GM23338 (cell line): ENCODE measurements around the gene STARD3.

Experiments
- CREB1 ChIP-seq: fragments of 250-450 bp; sonication (Bioruptor Pico); IDR thresholded peaks from 2 replicates; pipeline ENCODE4 v1.5.0; 2020; ENCODE audit warnings: low read depth, mild to moderate bottlenecking, moderate library complexity
- EZH2 ChIP-seq: fragments of 200-600 bp; sonication (generic); IDR thresholded peaks from one replicate; pipeline ENCODE4 v1.8.0; 2017; ENCODE audit warnings: antibody characterized with exemption, mild to moderate bottlenecking, low read depth; ENCODE audit not compliant: unreplicated experiment
- EZH2phosphoT487 ChIP-seq: fragments of 200-600 bp; sonication (generic); IDR thresholded peaks from one replicate; pipeline ENCODE4 v1.8.1; 2018; ENCODE audit warnings: antibody characterized with exemption; ENCODE audit not compliant: unreplicated experiment
- JUNB ChIP-seq: IDR thresholded peaks from one replicate; pipeline ENCODE4 v1.6.1; 2016; ENCODE audit warnings: antibody characterized with exemption; ENCODE audit not compliant: unreplicated experiment
- POLR2AphosphoS5 ChIP-seq: IDR thresholded peaks from 2 replicates; pipeline ENCODE4 v1.6.1; 2016; ENCODE audit warnings: antibody characterized with exemption, low read depth
- STAT1 ChIP-seq: IDR thresholded peaks from one replicate; pipeline ENCODE4 v1.6.1; 2016; ENCODE audit warnings: antibody characterized with exemption; ENCODE audit not compliant: unreplicated experiment
- ZNF114 ChIP-seq: fragments of 250-450 bp; sonication (Bioruptor Pico); IDR thresholded peaks from 2 replicates; pipeline ENCODE4 v1.5.0; 2020; ENCODE audit warnings: mild to moderate bottlenecking, moderate library complexity
- ZNF331 ChIP-seq: fragments of 250-450 bp; sonication (Bioruptor Pico); IDR thresholded peaks from 2 replicates; pipeline ENCODE4 v1.5.0; 2020; ENCODE audit warnings: low read depth, mild to moderate bottlenecking, moderate library complexity
- TF ChIP-seq, protein P1 (sequence below), 2 experiments: fragments of 200-600 bp in 1 of 2; sonication (generic) in 1 of 2; conservative IDR thresholded peaks; 2 replicates each; pipeline versions ENCODE4 v1.5.1 to v1.6.1; 2016 to 2017; ENCODE audit warnings: antibody characterized with exemption in 2 of 2, low read depth in 2 of 2, mild to moderate bottlenecking in 2 of 2, moderate library complexity in 1 of 2
- TF ChIP-seq, protein P2 (sequence below): IDR thresholded peaks from one replicate; pipeline ENCODE4 v1.6.1; 2018; ENCODE audit warnings: antibody characterized with exemption; ENCODE audit not compliant: unreplicated experiment
- TF ChIP-seq, protein P3 (sequence below): fragments of 250-450 bp; sonication (Bioruptor Pico); IDR thresholded peaks from 2 replicates; pipeline ENCODE4 v1.5.0; 2020; ENCODE audit warnings: mild to moderate bottlenecking, moderate library complexity
- TF ChIP-seq, protein P4 (sequence below): IDR thresholded peaks from 2 replicates; pipeline ENCODE4 v1.6.1; 2016; ENCODE audit warnings: antibody characterized with exemption

DNA sequence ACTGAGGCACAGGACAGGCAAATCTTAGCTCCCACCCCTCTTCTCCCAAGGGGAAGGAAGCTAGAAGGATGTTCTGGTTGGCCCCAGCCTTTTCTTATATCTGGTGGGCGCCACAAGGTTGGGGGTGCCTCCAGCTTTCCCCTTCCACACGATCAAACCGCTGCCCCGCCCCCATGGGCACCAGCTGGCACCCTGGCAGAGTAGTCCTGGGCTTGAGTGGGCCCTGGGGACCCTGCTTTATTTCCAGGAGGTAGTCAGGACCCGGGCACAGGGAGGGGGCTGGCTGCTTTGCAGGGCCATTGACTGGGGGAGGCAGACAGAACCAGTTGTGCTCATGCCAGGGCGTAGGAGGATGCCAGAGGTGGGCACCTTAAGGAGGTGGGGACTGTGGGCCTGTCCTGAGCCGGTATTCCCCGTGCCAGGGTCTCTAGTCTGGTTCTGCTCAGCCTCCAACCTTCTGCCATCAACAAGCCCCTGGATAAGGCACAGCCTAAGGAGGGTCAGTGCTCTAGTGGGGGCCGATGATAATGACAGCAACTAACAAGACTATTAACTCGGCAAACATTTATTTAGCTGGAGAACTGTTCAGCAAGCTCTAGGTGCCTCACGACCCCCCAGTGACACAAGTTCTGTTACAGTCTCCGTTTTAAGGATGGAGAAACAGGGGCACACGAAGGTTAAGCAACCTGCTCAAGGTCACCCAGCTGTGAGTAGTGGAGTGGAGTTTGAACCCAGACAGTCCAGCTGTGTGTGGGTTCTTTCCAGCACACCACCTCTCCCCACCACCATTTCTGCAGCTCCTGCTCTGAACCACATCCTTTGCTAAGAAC lies 17.8 kb upstream of the STARD3 start:
- TF ChIP-seq, protein P1, sequence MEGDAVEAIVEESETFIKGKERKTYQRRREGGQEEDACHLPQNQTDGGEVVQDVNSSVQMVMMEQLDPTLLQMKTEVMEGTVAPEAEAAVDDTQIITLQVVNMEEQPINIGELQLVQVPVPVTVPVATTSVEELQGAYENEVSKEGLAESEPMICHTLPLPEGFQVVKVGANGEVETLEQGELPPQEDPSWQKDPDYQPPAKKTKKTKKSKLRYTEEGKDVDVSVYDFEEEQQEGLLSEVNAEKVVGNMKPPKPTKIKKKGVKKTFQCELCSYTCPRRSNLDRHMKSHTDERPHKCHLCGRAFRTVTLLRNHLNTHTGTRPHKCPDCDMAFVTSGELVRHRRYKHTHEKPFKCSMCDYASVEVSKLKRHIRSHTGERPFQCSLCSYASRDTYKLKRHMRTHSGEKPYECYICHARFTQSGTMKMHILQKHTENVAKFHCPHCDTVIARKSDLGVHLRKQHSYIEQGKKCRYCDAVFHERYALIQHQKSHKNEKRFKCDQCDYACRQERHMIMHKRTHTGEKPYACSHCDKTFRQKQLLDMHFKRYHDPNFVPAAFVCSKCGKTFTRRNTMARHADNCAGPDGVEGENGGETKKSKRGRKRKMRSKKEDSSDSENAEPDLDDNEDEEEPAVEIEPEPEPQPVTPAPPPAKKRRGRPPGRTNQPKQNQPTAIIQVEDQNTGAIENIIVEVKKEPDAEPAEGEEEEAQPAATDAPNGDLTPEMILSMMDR (conservative IDR thresholded peaks at IDR 0.05; ENCODE audit: low read depth in 2 of 2), result no peak
- TF ChIP-seq, protein P2, sequence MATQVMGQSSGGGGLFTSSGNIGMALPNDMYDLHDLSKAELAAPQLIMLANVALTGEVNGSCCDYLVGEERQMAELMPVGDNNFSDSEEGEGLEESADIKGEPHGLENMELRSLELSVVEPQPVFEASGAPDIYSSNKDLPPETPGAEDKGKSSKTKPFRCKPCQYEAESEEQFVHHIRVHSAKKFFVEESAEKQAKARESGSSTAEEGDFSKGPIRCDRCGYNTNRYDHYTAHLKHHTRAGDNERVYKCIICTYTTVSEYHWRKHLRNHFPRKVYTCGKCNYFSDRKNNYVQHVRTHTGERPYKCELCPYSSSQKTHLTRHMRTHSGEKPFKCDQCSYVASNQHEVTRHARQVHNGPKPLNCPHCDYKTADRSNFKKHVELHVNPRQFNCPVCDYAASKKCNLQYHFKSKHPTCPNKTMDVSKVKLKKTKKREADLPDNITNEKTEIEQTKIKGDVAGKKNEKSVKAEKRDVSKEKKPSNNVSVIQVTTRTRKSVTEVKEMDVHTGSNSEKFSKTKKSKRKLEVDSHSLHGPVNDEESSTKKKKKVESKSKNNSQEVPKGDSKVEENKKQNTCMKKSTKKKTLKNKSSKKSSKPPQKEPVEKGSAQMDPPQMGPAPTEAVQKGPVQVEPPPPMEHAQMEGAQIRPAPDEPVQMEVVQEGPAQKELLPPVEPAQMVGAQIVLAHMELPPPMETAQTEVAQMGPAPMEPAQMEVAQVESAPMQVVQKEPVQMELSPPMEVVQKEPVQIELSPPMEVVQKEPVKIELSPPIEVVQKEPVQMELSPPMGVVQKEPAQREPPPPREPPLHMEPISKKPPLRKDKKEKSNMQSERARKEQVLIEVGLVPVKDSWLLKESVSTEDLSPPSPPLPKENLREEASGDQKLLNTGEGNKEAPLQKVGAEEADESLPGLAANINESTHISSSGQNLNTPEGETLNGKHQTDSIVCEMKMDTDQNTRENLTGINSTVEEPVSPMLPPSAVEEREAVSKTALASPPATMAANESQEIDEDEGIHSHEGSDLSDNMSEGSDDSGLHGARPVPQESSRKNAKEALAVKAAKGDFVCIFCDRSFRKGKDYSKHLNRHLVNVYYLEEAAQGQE, result no peak
- TF ChIP-seq EZH2 (no peak), POLR2AphosphoS5 (no peak), CREB1 (CRISPR knock-in tag) (no peak), EZH2phosphoT487 (no peak), ZNF331 (CRISPR knock-in tag) (no peak), JUNB (no peak), ZNF114 (CRISPR knock-in tag) (no peak), STAT1 (no peak)
- TF ChIP-seq, protein P3, sequence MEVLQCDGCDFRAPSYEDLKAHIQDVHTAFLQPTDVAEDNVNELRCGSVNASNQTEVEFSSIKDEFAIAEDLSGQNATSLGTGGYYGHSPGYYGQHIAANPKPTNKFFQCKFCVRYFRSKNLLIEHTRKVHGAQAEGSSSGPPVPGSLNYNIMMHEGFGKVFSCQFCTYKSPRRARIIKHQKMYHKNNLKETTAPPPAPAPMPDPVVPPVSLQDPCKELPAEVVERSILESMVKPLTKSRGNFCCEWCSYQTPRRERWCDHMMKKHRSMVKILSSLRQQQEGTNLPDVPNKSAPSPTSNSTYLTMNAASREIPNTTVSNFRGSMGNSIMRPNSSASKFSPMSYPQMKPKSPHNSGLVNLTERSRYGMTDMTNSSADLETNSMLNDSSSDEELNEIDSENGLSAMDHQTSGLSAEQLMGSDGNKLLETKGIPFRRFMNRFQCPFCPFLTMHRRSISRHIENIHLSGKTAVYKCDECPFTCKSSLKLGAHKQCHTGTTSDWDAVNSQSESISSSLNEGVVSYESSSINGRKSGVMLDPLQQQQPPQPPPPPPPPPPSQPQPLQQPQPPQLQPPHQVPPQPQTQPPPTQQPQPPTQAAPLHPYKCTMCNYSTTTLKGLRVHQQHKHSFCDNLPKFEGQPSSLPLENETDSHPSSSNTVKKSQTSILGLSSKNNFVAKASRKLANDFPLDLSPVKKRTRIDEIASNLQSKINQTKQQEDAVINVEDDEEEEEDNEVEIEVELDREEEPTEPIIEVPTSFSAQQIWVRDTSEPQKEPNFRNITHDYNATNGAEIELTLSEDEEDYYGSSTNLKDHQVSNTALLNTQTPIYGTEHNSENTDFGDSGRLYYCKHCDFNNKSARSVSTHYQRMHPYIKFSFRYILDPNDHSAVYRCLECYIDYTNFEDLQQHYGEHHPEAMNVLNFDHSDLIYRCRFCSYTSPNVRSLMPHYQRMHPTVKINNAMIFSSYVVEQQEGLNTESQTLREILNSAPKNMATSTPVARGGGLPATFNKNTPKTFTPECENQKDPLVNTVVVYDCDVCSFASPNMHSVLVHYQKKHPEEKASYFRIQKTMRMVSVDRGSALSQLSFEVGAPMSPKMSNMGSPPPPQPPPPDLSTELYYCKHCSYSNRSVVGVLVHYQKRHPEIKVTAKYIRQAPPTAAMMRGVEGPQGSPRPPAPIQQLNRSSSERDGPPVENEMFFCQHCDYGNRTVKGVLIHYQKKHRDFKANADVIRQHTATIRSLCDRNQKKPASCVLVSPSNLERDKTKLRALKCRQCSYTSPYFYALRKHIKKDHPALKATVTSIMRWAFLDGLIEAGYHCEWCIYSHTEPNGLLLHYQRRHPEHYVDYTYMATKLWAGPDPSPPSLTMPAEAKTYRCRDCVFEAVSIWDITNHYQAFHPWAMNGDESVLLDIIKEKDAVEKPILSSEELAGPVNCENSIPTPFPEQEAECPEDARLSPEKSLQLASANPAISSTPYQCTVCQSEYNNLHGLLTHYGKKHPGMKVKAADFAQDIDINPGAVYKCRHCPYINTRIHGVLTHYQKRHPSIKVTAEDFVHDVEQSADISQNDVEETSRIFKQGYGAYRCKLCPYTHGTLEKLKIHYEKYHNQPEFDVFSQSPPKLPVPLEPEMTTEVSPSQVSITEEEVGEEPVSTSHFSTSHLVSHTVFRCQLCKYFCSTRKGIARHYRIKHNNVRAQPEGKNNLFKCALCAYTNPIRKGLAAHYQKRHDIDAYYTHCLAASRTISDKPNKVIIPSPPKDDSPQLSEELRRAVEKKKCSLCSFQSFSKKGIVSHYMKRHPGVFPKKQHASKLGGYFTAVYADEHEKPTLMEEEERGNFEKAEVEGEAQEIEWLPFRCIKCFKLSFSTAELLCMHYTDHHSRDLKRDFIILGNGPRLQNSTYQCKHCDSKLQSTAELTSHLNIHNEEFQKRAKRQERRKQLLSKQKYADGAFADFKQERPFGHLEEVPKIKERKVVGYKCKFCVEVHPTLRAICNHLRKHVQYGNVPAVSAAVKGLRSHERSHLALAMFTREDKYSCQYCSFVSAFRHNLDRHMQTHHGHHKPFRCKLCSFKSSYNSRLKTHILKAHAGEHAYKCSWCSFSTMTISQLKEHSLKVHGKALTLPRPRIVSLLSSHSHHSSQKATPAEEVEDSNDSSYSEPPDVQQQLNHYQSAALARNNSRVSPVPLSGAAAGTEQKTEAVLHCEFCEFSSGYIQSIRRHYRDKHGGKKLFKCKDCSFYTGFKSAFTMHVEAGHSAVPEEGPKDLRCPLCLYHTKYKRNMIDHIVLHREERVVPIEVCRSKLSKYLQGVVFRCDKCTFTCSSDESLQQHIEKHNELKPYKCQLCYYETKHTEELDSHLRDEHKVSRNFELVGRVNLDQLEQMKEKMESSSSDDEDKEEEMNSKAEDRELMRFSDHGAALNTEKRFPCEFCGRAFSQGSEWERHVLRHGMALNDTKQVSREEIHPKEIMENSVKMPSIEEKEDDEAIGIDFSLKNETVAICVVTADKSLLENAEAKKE (CRISPR knock-in tag), result no peak
- TF ChIP-seq, protein P4, sequence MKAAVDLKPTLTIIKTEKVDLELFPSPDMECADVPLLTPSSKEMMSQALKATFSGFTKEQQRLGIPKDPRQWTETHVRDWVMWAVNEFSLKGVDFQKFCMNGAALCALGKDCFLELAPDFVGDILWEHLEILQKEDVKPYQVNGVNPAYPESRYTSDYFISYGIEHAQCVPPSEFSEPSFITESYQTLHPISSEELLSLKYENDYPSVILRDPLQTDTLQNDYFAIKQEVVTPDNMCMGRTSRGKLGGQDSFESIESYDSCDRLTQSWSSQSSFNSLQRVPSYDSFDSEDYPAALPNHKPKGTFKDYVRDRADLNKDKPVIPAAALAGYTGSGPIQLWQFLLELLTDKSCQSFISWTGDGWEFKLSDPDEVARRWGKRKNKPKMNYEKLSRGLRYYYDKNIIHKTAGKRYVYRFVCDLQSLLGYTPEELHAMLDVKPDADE, result no peak
